HEK293T (cell line): ENCODE measurements around the gene DLEC1.

ENCODE experiments used
- ARNT ChIP-seq: fragments of 450-650 bp; IDR thresholded peaks from 2 replicates; pipeline ENCODE4 v1.6.1; 2017; ENCODE audit warnings: mild to moderate bottlenecking
- BHLHE40 ChIP-seq: fragments of 450-650 bp; IDR thresholded peaks from 2 replicates; pipeline ENCODE4 v1.6.1; 2016; ENCODE audit warnings: mild to moderate bottlenecking, moderate library complexity, borderline replicate concordance
- CTBP1 ChIP-seq: fragments of 450-650 bp; IDR thresholded peaks from 2 replicates; pipeline ENCODE4 v1.6.1; 2016; ENCODE audit warnings: borderline replicate concordance
- FOXK2 ChIP-seq: fragments of 450-650 bp; IDR thresholded peaks from 2 replicates; pipeline ENCODE4 v1.6.1; 2016; ENCODE audit warnings: mild to moderate bottlenecking
- FOXM1 ChIP-seq: fragments of 450-650 bp; IDR thresholded peaks from 2 replicates; pipeline ENCODE4 v1.6.1; 2017; ENCODE audit warnings: mild to moderate bottlenecking, borderline replicate concordance
- HDGF ChIP-seq: fragments of 450-650 bp; IDR thresholded peaks from 2 replicates; pipeline ENCODE4 v1.6.1; 2017; ENCODE audit warnings: antibody characterized with exemption, borderline replicate concordance
- NFRKB ChIP-seq: fragments of 450-650 bp; IDR thresholded peaks from 2 replicates; pipeline ENCODE4 v1.6.1; 2016; ENCODE audit warnings: mild to moderate bottlenecking, moderate library complexity
- SP1 ChIP-seq: fragments of 450-650 bp; IDR thresholded peaks from 2 replicates; pipeline ENCODE4 v1.6.1; 2017
- TARDBP ChIP-seq: fragments of 450-650 bp; IDR thresholded peaks from 2 replicates; pipeline ENCODE4 v1.6.1; 2016
- ZNF384 ChIP-seq: fragments of 450-650 bp; IDR thresholded peaks from 2 replicates; pipeline ENCODE4 v1.6.1; 2016

DNA sequence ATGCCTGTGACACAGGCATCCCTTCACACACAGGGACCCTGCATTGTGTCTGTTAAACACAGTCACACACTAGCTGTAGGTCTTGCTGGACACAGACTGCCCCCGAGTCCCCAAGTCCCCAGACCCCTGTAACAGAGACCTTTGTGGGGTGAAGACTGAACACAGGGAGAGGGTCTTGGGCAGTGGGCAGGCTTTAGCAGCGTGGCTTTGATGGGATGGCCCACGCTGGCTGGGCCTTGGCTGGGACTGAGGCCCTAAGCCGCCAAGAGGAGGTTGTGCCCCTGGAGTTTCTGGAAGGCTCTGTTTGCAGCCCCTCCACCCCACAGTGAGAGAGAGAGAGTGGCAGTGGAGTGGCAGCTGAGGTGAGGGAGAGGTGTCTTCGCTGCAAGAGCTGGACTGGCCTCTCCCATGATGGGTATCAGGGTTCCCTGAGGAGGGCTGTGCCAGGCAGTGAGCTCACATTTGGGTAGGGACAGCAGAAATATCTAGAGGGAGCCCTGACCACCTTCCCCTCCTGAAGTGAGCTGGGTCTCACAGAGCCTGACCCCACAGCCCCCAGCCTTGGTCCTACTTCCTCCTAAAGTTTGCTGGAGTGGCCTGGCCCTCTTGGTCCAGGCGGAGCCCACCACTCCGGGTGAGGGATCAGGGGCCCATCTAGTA is 49.1 kb upstream of the DLEC1 start:
- TF ChIP-seq CTBP1, result no peak
- no peak for TF ChIP-seq FOXK2
- no peak for TF ChIP-seq FOXM1
- no peak for TF ChIP-seq ZNF384
- no peak for TF ChIP-seq ARNT
- TF ChIP-seq SP1, result no peak
- no peak for TF ChIP-seq TARDBP
- TF ChIP-seq BHLHE40, result no peak
- TF ChIP-seq NFRKB, result no peak
- no peak for TF ChIP-seq HDGF
